Gastrocnemius medialis (tissue), 4 donors: ENCODE data around the gene CORO6. TPM values are rescaled to one million over a fixed set of nuclear protein-coding genes. Genes with fewer than 3 reads are reported as not detected.
A peak's percentile ranks its signal among the peaks of the same experiment; 100 is the strongest.

Experiments used
- ATAC-seq, 2 donors: fragments of 150-250 bp; one replicate each; pipeline ENCODE4 v1.9.1; 2016
- DNase-seq, 2 donors: peaks; one replicate each; pipeline ENCODE4 v3.0.0-alpha.2; 2019
- H3K27ac ChIP-seq, 4 donors: fragments of 200-600 bp; sonication (generic); 1 replicate in 1 of 4; 2 replicates in 3 of 4; pipeline ENCODE4 v1.5.1; 2016 to 2018; ENCODE audit warnings: mild to moderate bottlenecking in 2 of 4, moderate library complexity in 1 of 4
- H3K27me3 ChIP-seq, 3 donors: fragments of 200-600 bp; sonication (generic) in 2 of 3; 1 replicate in 1 of 3; 2 replicates in 2 of 3; pipeline versions ENCODE4 v1.5.1 to v1.6.0; 2016 to 2019; ENCODE audit warnings: mild to moderate bottlenecking in 1 of 3, moderate library complexity in 1 of 3
- H3K36me3 ChIP-seq, 2 donors: fragments of 200-600 bp; sonication (generic) in 1 of 2; one replicate each; pipeline ENCODE4 v1.5.1; 2017 to 2018
- H3K4me1 ChIP-seq, 2 donors: fragments of 200-600 bp; sonication (generic) in 1 of 2; one replicate each; pipeline ENCODE4 v1.5.1; 2016 to 2017; ENCODE audit warnings: mild to moderate bottlenecking in 2 of 2
- H3K4me3 ChIP-seq, 4 donors: fragments of 200-600 bp; sonication (generic) in 3 of 4; 1 replicate in 1 of 4; 2 replicates in 3 of 4; pipeline ENCODE4 v1.5.1; 2016 to 2019; ENCODE audit warnings: mild to moderate bottlenecking in 2 of 4
- H3K9me3 ChIP-seq, 3 donors: fragments of 200-600 bp; sonication (generic) in 2 of 3; 1 replicate in 1 of 3; 2 replicates in 2 of 3; pipeline ENCODE4 v1.5.1; 2016 to 2019
- POLR2A ChIP-seq, 2 donors: fragments of 450-650 bp; IDR thresholded peaks; one replicate each; pipeline ENCODE4 v1.6.1; 2017; ENCODE audit warnings: antibody characterized with exemption in 2 of 2, mild to moderate bottlenecking in 2 of 2, moderate library complexity in 2 of 2
- in situ Hi-C, 4 donors: fragments of 200-750 bp; cut with MboI; loops; one replicate each; pipeline versions ENCODE4 v1.15.0 to v1.8.0; 2017; ENCODE audit warnings: low sequenced_read_pairs in 4 of 4
- intact Hi-C: fragments of 100-400 bp; cut with DNase I; formaldehyde crosslinking; loops from one replicate; pipeline ENCODE4 v1.15.1; 2023; ENCODE audit warnings: low total_unique reads
- total RNA-seq, 4 donors: library from RNA; depleted of rRNA; stranded (reverse); fragments of >200 nt; gene quantifications; one replicate each; pipeline versions ENCODE4 v1.1.0 to v1.2.3, GENCODE V29; 2016
- TF ChIP-seq, protein P1 (sequence below), 5 experiments: fragments of 450-650 bp in 3 of 5; fragments of 200-600 bp in 2 of 5; sonication (generic) in 2 of 5; IDR thresholded peaks in 4 of 5; conservative IDR thresholded peaks in 1 of 5; 1 replicate in 4 of 5; 2 replicates in 1 of 5; pipeline ENCODE4 v1.5.1; 2016 to 2019; ENCODE audit warnings: antibody characterized with exemption in 5 of 5, mild to moderate bottlenecking in 3 of 5, moderate library complexity in 3 of 5

CORO6 gene
- total RNA-seq, 4 donors from 2014 or later = 409 to 694 (median 563) TPM

DNA sequence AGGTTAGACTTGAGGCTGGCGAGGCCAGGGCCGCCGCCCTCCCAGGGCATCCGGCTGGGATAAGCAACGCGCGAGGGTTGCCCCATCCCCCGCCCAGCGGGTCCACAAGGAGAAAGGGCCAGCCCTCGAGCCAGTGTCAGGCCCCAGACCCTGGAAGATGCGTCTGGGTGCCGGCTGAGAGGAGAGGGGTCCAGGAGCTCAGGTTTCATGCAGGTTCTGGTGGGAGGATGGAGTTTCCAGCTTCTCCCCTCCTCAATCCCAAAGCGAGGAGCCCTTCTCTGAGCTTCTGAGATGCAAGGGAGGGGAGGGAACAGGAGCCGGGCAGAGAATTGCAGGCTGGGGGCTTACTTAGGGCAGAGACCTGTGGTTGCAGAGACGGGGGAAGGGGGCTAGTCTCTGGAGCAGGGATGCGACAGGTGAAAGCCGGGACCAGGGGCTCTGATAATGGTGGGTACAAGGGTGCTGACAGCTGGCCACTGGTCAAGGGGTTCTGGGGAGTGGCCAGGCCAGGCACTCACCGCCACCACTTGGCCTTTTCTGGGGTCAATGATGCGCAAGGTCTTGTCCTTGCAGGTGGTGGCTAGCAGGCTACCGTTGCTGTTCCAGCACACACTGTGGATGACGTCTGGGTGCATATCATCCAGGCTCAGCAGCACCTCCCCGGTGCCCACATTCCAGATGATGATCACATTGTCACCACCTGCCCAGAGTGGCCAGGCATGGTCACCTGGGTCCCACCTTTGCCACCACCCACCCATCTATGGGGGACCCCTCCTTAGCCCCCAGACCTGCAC lies 4.2 kb downstream of the CORO6 start:
- H3K9me3 ChIP-seq = no peaks in the 10 kb centered on the region
- in situ Hi-C loops = loop anchor here in 3 of 4 donors (25.0 kb wide), 2 partner anchors 294 to 319 kb away; partner anchors contain the start of genes EFCAB5 (in 2 of the 3) and SSH2 (in 2 of the 3)
- intact Hi-C loops = loop anchor here (1.0 kb wide), 2 partner anchors 161 to 312 kb away; partner anchors contain the start of gene SSH2
- peaks cover 79 to 80% of the 10 kb centered on the region in 2 donors for H3K4me1 ChIP-seq
- H3K27me3 ChIP-seq = no peaks in the 10 kb centered on the region
- TF ChIP-seq, protein P1, sequence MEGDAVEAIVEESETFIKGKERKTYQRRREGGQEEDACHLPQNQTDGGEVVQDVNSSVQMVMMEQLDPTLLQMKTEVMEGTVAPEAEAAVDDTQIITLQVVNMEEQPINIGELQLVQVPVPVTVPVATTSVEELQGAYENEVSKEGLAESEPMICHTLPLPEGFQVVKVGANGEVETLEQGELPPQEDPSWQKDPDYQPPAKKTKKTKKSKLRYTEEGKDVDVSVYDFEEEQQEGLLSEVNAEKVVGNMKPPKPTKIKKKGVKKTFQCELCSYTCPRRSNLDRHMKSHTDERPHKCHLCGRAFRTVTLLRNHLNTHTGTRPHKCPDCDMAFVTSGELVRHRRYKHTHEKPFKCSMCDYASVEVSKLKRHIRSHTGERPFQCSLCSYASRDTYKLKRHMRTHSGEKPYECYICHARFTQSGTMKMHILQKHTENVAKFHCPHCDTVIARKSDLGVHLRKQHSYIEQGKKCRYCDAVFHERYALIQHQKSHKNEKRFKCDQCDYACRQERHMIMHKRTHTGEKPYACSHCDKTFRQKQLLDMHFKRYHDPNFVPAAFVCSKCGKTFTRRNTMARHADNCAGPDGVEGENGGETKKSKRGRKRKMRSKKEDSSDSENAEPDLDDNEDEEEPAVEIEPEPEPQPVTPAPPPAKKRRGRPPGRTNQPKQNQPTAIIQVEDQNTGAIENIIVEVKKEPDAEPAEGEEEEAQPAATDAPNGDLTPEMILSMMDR (IDR thresholded peaks at IDR 0.05 in 4 of 5, conservative IDR thresholded peaks at IDR 0.05 in 1 of 5) = no peak
- TF ChIP-seq POLR2A (IDR thresholded peaks at IDR 0.05) = no peak
- peak overlapping the region; percentile 32 to 94 (median 67) for H3K4me3 ChIP-seq
- ATAC-seq (no peak), DNase-seq (peak in 1 of 2 donors; percentile 38)
- H3K36me3 ChIP-seq = peaks cover 0 to 21% of the 10 kb centered on the region in 2 donors
- H3K27ac ChIP-seq = peak overlapping the region; percentile 98 to 100 (median 99)

DNA sequence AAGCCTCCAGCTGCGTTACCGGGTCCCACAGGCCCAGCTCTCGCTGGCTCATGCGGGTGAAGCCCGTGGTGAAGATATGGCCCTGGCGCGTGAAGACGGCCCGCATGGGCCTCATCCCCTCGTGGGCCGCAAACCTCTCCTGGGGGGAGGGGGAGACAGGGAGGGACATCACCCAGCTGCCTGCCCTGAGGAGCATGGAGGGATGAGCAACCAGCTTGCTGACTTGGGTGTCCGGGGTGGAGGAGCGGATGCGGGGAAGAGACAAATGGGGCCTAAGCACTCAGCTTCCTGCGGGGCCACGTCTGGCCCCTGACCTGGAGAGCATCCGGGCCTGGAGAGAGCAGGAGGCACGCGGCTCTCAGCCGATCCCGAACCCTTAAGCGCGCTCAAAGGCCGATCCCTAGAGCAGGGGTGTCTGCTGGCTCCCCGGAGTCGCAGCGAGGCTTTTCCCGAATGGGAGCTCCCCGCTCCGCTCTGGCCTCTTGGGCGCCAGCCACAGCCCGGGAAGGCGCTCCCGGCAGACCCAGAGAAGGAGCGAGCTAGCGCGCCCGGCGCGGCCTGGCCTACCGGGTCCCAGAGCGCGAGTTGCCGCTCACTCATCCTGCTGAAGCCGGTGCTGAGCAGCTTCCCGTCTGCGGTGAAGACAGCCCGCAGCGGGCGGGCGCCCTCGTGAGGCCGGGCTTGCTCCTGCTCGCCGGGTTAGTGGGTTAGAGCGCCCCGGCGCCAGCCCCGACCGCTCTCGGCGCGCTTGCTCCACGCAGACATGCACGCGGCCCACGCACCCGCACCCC lies 5.0 kb downstream of the CORO6 start:
- Histone ChIP-seq H3K27ac (peak overlapping the region; percentile 98 to 100 (median 99)), H3K27me3 (no peaks in the 10 kb centered on the region), H3K4me1 (peaks cover 74 to 83% of the 10 kb centered on the region in 2 donors), H3K36me3 (peaks cover 0 to 21% of the 10 kb centered on the region in 2 donors), H3K9me3 (no peaks in the 10 kb centered on the region), H3K4me3 (peak overlapping the region; percentile 32 to 94 (median 67))
- intact Hi-C loops (no loop called here), in situ Hi-C loops (loop anchor here in 3 of 4 donors (25.0 kb wide), 2 partner anchors 295 to 320 kb away; partner anchors contain the start of genes EFCAB5 (in 2 of the 3) and SSH2 (in 2 of the 3))
- DNase-seq (peak in 1 of 2 donors; percentile 63), ATAC-seq (no peak)
- TF ChIP-seq, protein P1 (IDR thresholded peaks at IDR 0.05 in 4 of 5, conservative IDR thresholded peaks at IDR 0.05 in 1 of 5) = peak in 3 of 5 experiments; percentile 44 to 59 (median 51)
- TF ChIP-seq POLR2A (IDR thresholded peaks at IDR 0.05) = no peak

DNA sequence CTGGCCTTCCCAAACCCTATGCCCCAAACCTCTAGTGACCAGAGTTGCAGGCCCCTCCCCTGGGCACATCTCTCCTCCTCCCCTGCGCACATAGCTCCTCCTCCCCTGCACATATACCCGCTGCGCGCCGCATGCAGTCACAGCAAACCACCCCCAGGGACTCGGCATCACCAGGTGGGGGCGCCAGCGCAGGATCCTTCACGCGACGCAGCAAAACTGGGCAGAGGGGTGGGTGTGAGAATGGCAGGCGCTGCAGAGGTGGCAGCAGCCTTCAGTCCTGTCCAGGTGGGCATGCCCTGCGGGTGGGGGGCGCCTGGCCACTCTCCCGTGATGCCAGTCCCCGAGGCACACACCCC lies 5.6 kb downstream of the CORO6 start:
- H3K27me3 ChIP-seq = no peaks in the 10 kb centered on the region
- peaks cover 74 to 83% of the 10 kb centered on the region in 2 donors for H3K4me1 ChIP-seq
- H3K9me3 ChIP-seq = no peaks in the 10 kb centered on the region
- intact Hi-C loops = no loop called here
- peak in 1 of 2 donors; percentile 65 for DNase-seq
- H3K27ac ChIP-seq = peak overlapping the region; percentile 98 to 100 (median 99)
- in situ Hi-C loops = loop anchor here in 3 of 4 donors (25.0 kb wide), 2 partner anchors 295 to 320 kb away; partner anchors contain the start of genes EFCAB5 (in 2 of the 3) and SSH2 (in 2 of the 3)
- no peak for TF ChIP-seq POLR2A (IDR thresholded peaks at IDR 0.05)
- TF ChIP-seq, protein P1 (IDR thresholded peaks at IDR 0.05 in 4 of 5, conservative IDR thresholded peaks at IDR 0.05 in 1 of 5) = peak; percentile 16 to 55 (median 50)
- no peak for ATAC-seq
- peak overlapping the region; percentile 32 to 94 (median 67) for H3K4me3 ChIP-seq
- H3K36me3 ChIP-seq = peaks cover 0 to 21% of the 10 kb centered on the region in 2 donors

DNA sequence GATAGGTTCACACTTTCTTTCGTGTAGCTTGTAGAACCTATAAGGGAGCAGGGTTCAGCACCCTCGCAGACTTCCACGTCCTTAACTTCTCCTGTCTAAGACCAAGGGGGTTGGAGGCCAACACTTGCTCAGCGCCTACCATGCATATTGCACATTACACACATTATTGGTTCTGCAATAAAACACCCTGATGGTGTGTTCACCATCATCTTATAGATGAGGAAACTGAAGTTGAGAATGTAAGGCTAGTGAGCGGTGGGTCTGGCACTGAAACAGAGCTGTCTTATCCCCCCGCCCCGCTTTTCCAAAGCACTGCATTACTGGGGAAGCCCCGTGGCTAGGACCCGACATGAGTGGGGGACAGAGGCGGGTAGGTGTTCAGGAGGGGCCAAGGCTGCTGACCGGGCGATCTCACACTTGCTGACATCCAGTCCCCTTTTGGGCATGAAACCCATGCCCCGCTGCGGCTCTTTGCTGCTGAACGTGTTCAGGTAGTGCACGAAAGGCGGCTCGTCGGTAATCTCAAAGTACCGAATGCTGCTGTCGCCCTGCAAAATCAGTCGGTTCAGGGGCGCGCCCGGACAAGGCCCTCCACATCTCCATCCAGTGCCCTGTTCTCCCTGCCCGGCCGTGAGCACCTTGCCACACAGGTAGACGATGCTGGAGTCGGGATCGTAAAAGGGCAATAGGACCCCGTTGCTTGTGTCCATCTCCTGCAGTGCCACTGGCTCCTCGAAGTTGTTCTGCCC lies 6.2 kb downstream of the CORO6 start:
- ATAC-seq (no peak), DNase-seq (no peak)
- peak overlapping the region; percentile 98 to 100 (median 99) for H3K27ac ChIP-seq
- H3K4me3 ChIP-seq = peak overlapping the region; percentile 22 to 53 (median 45)
- no peak for TF ChIP-seq POLR2A (IDR thresholded peaks at IDR 0.05)
- TF ChIP-seq, protein P1 (IDR thresholded peaks at IDR 0.05 in 4 of 5, conservative IDR thresholded peaks at IDR 0.05 in 1 of 5) = no peak
- H3K4me1 ChIP-seq = peaks cover 74 to 83% of the 10 kb centered on the region in 2 donors
- H3K9me3 ChIP-seq = no peaks in the 10 kb centered on the region
- H3K27me3 ChIP-seq = no peaks in the 10 kb centered on the region
- in situ Hi-C loops (loop anchor here in 3 of 4 donors (25.0 kb wide), 2 partner anchors 296 to 321 kb away; partner anchors contain the start of genes EFCAB5 (in 2 of the 3) and SSH2 (in 2 of the 3)), intact Hi-C loops (no loop called here)
- H3K36me3 ChIP-seq = peaks cover 0 to 21% of the 10 kb centered on the region in 2 donors
